GM12891 (cell line): ENCODE measurements around the gene EPHA2.

Experiments
- POLR2A ChIP-seq: IDR thresholded peaks from 2 replicates; pipeline ENCODE4 v1.6.1; 2011; ENCODE audit warnings: low read depth, low read length, control low read depth
- POLR2AphosphoS5 ChIP-seq: IDR thresholded peaks from 2 replicates; pipeline ENCODE4 v1.6.1; 2011; ENCODE audit warnings: low read depth, low read length, control low read depth
- TAF1 ChIP-seq: IDR thresholded peaks from 2 replicates; pipeline ENCODE4 v1.6.1; 2011; ENCODE audit warnings: low read depth, low read length, control low read depth

GRCh38 chr1:16125483-16125882 lies 30.4 kb downstream of the EPHA2 start:
- TF ChIP-seq TAF1 (no peak), POLR2A (no peak), POLR2AphosphoS5 (no peak)
